HepG2 (cell line): ENCODE measurements around the gene SHANK3. TPM values are rescaled to one million over a fixed set of nuclear protein-coding genes. Genes with fewer than 3 reads are reported as not detected.
A peak's percentile ranks its signal among the peaks of the same experiment; 100 is the strongest.

Experiments used
- ATAC-seq: fragments of 200-7000 bp; cut with Tn5 transposase; 3 replicates; pipeline ENCODE4 v1.9.1; 2020; ENCODE audit warnings: mild to moderate bottlenecking, moderate library complexity
- BruUV-seq: library from RNA; stranded (reverse); fragments of 400-500 nt; replicated peaks from 2 replicates; lab custom pipeline; 2021; lab: Mats Ljungman, UMichigan
- CTCF ChIA-PET: fragments of 300-600 bp; formaldehyde crosslinking; extraction: SDS; loops from one replicate; lab custom pipeline; 2021; ENCODE audit warnings: low total read pairs, inconsistent platforms, low intra/inter-chr PET ratio; lab: Yijun Ruan, JAX
- POLR2A ChIA-PET: fragments of 350-600 bp; sonication (Branson Sonifier 250); formaldehyde crosslinking; loops from one replicate; lab custom pipeline; 2020; ENCODE audit warnings: antibody characterized with exemption, inconsistent platforms; lab: Yijun Ruan, JAX
- DNase-seq: peaks from one replicate; pipeline ENCODE4 v3.0.0-alpha.2; 2015; ENCODE audit warnings: low spot score
- FAIRE-seq: peaks from 3 replicates; lab custom pipeline; 2011; peaks lifted over from hg19 to GRCh38; lab: Jason Lieb, UNC
- H2AFZ ChIP-seq: one replicate; pipeline ENCODE4 v1.6.1; 2011; ENCODE audit warnings: low read length, inconsistent platforms
- H3K27ac ChIP-seq: fragments of 300-600 bp; 3 replicates; pipeline ENCODE4 v1.8.0; 2011; ENCODE audit warnings: mixed run types, mild to moderate bottlenecking, mixed read lengths, low read length, inconsistent platforms; ENCODE audit not compliant: insufficient read depth; ENCODE audit errors: extremely low read length
- H3K27me3 ChIP-seq, 2 experiments: fragments of 200-600 bp in 1 of 2; 2 replicates in 1 of 2; 3 replicates in 1 of 2; pipeline versions ENCODE4 v1.6.0 to v1.8.0; 2011; ENCODE audit warnings: low read length in 2 of 2, mild to moderate bottlenecking in 2 of 2, moderate library complexity in 2 of 2, inconsistent platforms in 1 of 2; ENCODE audit not compliant: insufficient read depth in 2 of 2, control insufficient read depth in 1 of 2
- H3K36me3 ChIP-seq, 2 experiments: fragments of 200-600 bp in 1 of 2; replicated peaks in 1 of 2; 2 replicates in 1 of 2; 3 replicates in 1 of 2; pipeline versions ENCODE4 v1.5.1 to v1.8.0; 2011; ENCODE audit warnings: low read length in 2 of 2, inconsistent platforms in 1 of 2; ENCODE audit not compliant: insufficient read depth in 2 of 2, control insufficient read depth in 1 of 2
- H3K4me1 ChIP-seq: 2 replicates; pipeline ENCODE4 v1.5.1; 2012; ENCODE audit warnings: low read length, inconsistent platforms; ENCODE audit not compliant: insufficient read depth
- H3K4me2 ChIP-seq: 2 replicates; pipeline ENCODE4 v1.6.0; 2011; ENCODE audit warnings: low read depth, low read length, inconsistent platforms
- H3K4me3 ChIP-seq, 3 experiments: fragments of 200-600 bp in 1 of 3; sonication (generic), shearing (Covaris generic) in 1 of 3; replicated peaks in 1 of 3; 2 replicates each; pipeline ENCODE4 v1.5.1; 2011 to 2016; ENCODE audit warnings: low read length in 3 of 3, inconsistent platforms in 2 of 3, low read depth in 2 of 3, mild to moderate bottlenecking in 2 of 3, control low read depth in 1 of 3, mixed read lengths in 1 of 3; ENCODE audit not compliant: insufficient read depth in 1 of 3
- H3K79me2 ChIP-seq: one replicate; pipeline ENCODE4 v1.6.1; 2011; ENCODE audit warnings: low read length, inconsistent platforms; ENCODE audit not compliant: insufficient read depth
- H3K9ac ChIP-seq: 2 replicates; pipeline ENCODE4 v1.6.0; 2011; ENCODE audit warnings: mild to moderate bottlenecking, low read depth, low read length, inconsistent platforms; ENCODE audit not compliant: insufficient read depth
- H3K9me3 ChIP-seq: 2 replicates; pipeline ENCODE4 v1.5.1; 2012; ENCODE audit warnings: mild to moderate bottlenecking, low read length
- H4K20me1 ChIP-seq: 2 replicates; pipeline ENCODE4 v1.6.0; 2011; ENCODE audit warnings: inconsistent platforms, mild to moderate bottlenecking, low read length, moderate library complexity; ENCODE audit not compliant: insufficient read depth
- FOXA3 ChIP-seq: IDR thresholded peaks from 2 replicates; pipeline ENCODE4 v1.6.1; 2016; ENCODE audit warnings: missing genetic modification reagents, missing compliant biosample characterization
- GATAD1 ChIP-seq: IDR thresholded peaks from 2 replicates; pipeline ENCODE4 v1.6.1; 2016; ENCODE audit warnings: missing genetic modification reagents, missing compliant biosample characterization
- HNRNPL ChIP-seq: fragments of 200-400 bp; formaldehyde crosslinking; IDR thresholded peaks from 2 replicates; pipeline ENCODE4 v1.6.1; 2017; ENCODE audit warnings: mild to moderate bottlenecking, low read depth, low read length
- NR2F6 ChIP-seq, 2 experiments: IDR thresholded peaks; 2 replicates each; pipeline ENCODE4 v1.6.1; 2016; ENCODE audit warnings: antibody characterized with exemption in 1 of 2, mild to moderate bottlenecking in 1 of 2
- PATZ1 ChIP-seq: sonication (generic); formaldehyde crosslinking; IDR thresholded peaks from 2 replicates; pipeline ENCODE4 v1.4.0; 2020; ENCODE audit warnings: missing genetic modification reagents
- PHF8 ChIP-seq: sonication (generic); formaldehyde crosslinking; IDR thresholded peaks from 2 replicates; pipeline ENCODE4 v1.5.0; 2020; ENCODE audit warnings: missing genetic modification reagents
- TBX2 ChIP-seq: sonication (generic); formaldehyde crosslinking; IDR thresholded peaks from 2 replicates; pipeline ENCODE4 v1.5.0; 2020; ENCODE audit warnings: missing genetic modification reagents, mild to moderate bottlenecking, borderline replicate concordance
- USF2 ChIP-seq, 2 experiments: sonication (generic) in 1 of 2; formaldehyde crosslinking in 1 of 2; IDR thresholded peaks; 2 replicates each; pipeline versions ENCODE4 v1.5.1 to v1.6.1; 2011 to 2020; ENCODE audit warnings: borderline replicate concordance in 1 of 2, low read depth in 1 of 2, low read length in 1 of 2, mild to moderate bottlenecking in 1 of 2, missing genetic modification reagents in 1 of 2, moderate library complexity in 1 of 2
- ZMAT3 ChIP-seq: sonication (generic); formaldehyde crosslinking; conservative IDR thresholded peaks from 2 replicates; pipeline ENCODE4 v1.7.0; 2021; ENCODE audit warnings: missing genetic modification reagents
- WGBS: methylation state at CpG from one replicate; pipeline ENCODE4 v1.1.6; 2017; ENCODE audit warnings: low lambda C conversion rate; 5-methylcytosine and 5-hydroxymethylcytosine counted together
- in situ Hi-C: cut with HindIII; loops from 2 replicates; pipeline ENCODE4 v1.10.0; 2017; ENCODE audit warnings: low pct_unique_long_range_greater_than_20kb; ENCODE audit not compliant: extremely low pct_ligation_motif_present
- intact Hi-C: fragments of 100-400 bp; cut with micrococcal nuclease; formaldehyde crosslinking; loops from one replicate; pipeline ENCODE4 v1.10.0; 2022; ENCODE audit not compliant: unreplicated experiment
- polyA plus RNA-seq, 8 experiments: library from polyadenylated mRNA; depleted of rRNA in 3 of 8; stranded (reverse) in 7 of 8; unstranded in 1 of 8; fragments of >200 nt; fragmentation: Illumina TruSeq in 4 of 8; extraction: Trizol in 4 of 8; gene quantifications; 2 replicates each; pipeline versions ENCODE4 v1.2.1 to v1.2.3, GENCODE V29; 2011 to 2016; ENCODE audit warnings: low read depth in 4 of 8, missing spikeins in 1 of 8, mixed read lengths in 1 of 8; ENCODE audit not compliant: insufficient read depth in 1 of 8
- total RNA-seq, 5 experiments: library from RNA; depleted of rRNA; stranded (reverse); fragments of >200 nt; fragmentation: Illumina TruSeq; extraction: Trizol; gene quantifications; 2 replicates each; pipeline ENCODE4 v1.2.3, GENCODE V29; 2016; ENCODE audit warnings: low read depth in 1 of 5
- TF ChIP-seq, protein P1 (sequence below): sonication (generic); formaldehyde crosslinking; IDR thresholded peaks from 2 replicates; pipeline ENCODE4 v1.5.0; 2020; ENCODE audit warnings: missing genetic modification reagents
- TF ChIP-seq, protein P2 (sequence below): sonication (generic); formaldehyde crosslinking; IDR thresholded peaks from 2 replicates; pipeline ENCODE4 v1.4.0; 2020; ENCODE audit warnings: missing genetic modification reagents, borderline replicate concordance

Gene SHANK3
- total and polyA plus RNA-seq, 2 of the 13 experiments (the other 11 are each of a cell fraction or from before 2014, with no cell fraction given), result 2.9 to 4.6 TPM

- no peak for ATAC-seq
- no peak for DNase-seq
- POLR2A ChIA-PET, result interaction anchor here (0.9 to 4.5 kb wide), 3 partner anchors 56 to 77 kb away, joined by 4 to 51 read pairs (median 14); partner anchors contain the start of gene ARSA
- CTCF ChIA-PET, result no interaction called here
- FAIRE-seq, result no peak
- in situ Hi-C loops, result loop anchor here (5.0 kb wide), 2 partner anchors 71 to 116 kb away; partner anchors contain the start of genes ARSA and CHKB
- peaks cover 0 to 5% of the 10 kb centered on the region in 2 experiments; a peak in 3 of 5 replicates for H3K36me3 ChIP-seq
- H3K27me3 ChIP-seq, result no peaks in the 10 kb centered on the region
- peak overlapping the region; percentile 82 to 89 (median 89) for H3K4me3 ChIP-seq
- peak overlapping the region; percentile 93 for H3K4me2 ChIP-seq
- H3K79me2 ChIP-seq, result peaks cover 35% of the 10 kb centered on the region
- WGBS, result 44% methylated on average over 4 of the region's 54 CpGs
- no peaks in the 10 kb centered on the region for H4K20me1 ChIP-seq
- peak overlapping the region; percentile 84 for H3K9ac ChIP-seq
- no TSS peak for BruUV-seq
- peak overlapping the region; percentile 94 for H3K27ac ChIP-seq
- no peaks in the 10 kb centered on the region for H3K9me3 ChIP-seq
- peaks cover 48% of the 10 kb centered on the region for H3K4me1 ChIP-seq
- no peak overlapping the region for H2AFZ ChIP-seq
- intact Hi-C loops, result loop anchor here (2.0 kb wide), 1 partner anchor 77 kb away; no protein-coding TSS in a partner anchor
- TF ChIP-seq, protein P1, sequence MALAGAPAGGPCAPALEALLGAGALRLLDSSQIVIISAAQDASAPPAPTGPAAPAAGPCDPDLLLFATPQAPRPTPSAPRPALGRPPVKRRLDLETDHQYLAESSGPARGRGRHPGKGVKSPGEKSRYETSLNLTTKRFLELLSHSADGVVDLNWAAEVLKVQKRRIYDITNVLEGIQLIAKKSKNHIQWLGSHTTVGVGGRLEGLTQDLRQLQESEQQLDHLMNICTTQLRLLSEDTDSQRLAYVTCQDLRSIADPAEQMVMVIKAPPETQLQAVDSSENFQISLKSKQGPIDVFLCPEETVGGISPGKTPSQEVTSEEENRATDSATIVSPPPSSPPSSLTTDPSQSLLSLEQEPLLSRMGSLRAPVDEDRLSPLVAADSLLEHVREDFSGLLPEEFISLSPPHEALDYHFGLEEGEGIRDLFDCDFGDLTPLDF (CRISPR knock-in tag), result no peak
- no peak for TF ChIP-seq FOXA3 (CRISPR knock-in tag)
- TF ChIP-seq HNRNPL, result 0 out of 2 replicates have a peak, but pooled peaks have one; percentile 18
- 0 out of 2 replicates have a peak, but pooled peaks have one; percentile 8 for TF ChIP-seq ZMAT3
- TF ChIP-seq PHF8, result peak; percentile 26; the same call in 1 of the 2 replicates
- TF ChIP-seq NR2F6 (IDR thresholded peaks at IDR 0.05), result no peak
- 0 out of 2 replicates have a peak, but pooled peaks have one; percentile 21 for TF ChIP-seq NR2F6 (CRISPR knock-in tag; IDR thresholded peaks at IDR 0.05)
- TF ChIP-seq PATZ1 (CRISPR knock-in tag), result 0 out of 2 replicates have a peak, but pooled peaks have one; percentile 23
- TF ChIP-seq TBX2 (CRISPR knock-in tag), result no peak
- TF ChIP-seq GATAD1 (CRISPR knock-in tag), result no peak
- TF ChIP-seq USF2 (IDR thresholded peaks at IDR 0.05; ENCODE audit: low read depth, low read length), result peak; percentile 42
- peak; percentile 75; the same call in 1 of the 2 replicates for TF ChIP-seq USF2 (CRISPR knock-in tag; IDR thresholded peaks at IDR 0.05; ENCODE audit: borderline replicate concordance)
- TF ChIP-seq, protein P2, sequence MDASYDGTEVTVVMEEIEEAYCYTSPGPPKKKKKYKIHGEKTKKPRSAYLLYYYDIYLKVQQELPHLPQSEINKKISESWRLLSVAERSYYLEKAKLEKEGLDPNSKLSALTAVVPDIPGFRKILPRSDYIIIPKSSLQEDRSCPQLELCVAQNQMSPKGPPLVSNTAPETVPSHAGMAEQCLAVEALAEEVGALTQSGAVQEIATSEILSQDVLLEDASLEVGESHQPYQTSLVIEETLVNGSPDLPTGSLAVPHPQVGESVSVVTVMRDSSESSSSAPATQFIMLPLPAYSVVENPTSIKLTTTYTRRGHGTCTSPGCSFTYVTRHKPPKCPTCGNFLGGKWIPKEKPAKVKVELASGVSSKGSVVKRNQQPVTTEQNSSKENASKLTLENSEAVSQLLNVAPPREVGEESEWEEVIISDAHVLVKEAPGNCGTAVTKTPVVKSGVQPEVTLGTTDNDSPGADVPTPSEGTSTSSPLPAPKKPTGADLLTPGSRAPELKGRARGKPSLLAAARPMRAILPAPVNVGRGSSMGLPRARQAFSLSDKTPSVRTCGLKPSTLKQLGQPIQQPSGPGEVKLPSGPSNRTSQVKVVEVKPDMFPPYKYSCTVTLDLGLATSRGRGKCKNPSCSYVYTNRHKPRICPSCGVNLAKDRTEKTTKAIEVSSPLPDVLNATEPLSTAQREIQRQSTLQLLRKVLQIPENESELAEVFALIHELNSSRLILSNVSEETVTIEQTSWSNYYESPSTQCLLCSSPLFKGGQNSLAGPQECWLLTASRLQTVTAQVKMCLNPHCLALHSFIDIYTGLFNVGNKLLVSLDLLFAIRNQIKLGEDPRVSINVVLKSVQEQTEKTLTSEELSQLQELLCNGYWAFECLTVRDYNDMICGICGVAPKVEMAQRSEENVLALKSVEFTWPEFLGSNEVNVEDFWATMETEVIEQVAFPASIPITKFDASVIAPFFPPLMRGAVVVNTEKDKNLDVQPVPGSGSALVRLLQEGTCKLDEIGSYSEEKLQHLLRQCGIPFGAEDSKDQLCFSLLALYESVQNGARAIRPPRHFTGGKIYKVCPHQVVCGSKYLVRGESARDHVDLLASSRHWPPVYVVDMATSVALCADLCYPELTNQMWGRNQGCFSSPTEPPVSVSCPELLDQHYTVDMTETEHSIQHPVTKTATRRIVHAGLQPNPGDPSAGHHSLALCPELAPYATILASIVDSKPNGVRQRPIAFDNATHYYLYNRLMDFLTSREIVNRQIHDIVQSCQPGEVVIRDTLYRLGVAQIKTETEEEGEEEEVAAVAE, result no peak
These were observed 25.3 kb downstream of the SHANK3 start for GRCh38 chr22:50697667-50698506.
